ENCODE measurements around the gene ANKRD11. TPM values are rescaled to one million over a fixed set of nuclear protein-coding genes. Genes with fewer than 3 reads are reported as not detected.

ANKRD11 gene
- total RNA-seq, 1 donor from 2014 or later, result 58.1 TPM

DNA sequence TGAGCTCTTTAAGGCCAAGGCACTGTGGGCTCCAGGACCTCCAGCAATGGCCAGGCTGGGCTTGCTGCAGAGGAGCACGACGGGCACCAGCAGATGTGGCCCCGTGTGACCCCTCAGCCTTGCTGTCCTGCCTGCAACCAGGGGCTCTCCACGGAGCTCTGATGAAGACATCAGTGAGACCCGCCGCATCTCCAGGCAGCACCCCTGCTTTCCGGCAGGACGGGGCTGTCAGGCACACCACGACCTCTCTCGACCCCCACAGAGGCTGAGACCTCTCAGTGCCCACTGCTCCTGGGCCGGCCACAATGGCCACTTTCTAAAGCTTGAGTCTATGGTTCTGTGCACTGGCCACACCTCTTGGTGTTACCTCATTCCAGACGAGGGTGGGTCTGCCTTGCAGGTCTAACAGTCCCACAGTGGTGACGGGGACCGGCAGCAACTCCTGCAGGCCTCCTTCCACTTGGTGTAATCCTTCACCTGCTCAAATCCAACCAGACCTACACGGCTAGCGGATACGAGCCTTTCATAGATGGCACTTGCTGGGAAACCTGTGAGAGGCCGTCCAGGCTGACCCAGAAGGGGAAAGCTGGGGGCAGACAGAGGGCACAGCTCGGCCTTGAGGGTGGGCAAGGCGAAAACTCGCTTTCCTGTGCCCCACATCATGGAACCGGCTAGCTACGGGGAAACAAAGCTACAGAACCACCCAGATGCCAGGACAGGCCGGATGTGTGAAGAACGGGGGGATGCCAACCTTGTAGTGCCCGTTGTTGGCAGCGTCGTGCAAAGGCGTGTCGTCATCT, 202.4 kb downstream of the ANKRD11 start:
- no peak for DNase-seq (ENCODE audit: low read depth, low spot score)

DNA sequence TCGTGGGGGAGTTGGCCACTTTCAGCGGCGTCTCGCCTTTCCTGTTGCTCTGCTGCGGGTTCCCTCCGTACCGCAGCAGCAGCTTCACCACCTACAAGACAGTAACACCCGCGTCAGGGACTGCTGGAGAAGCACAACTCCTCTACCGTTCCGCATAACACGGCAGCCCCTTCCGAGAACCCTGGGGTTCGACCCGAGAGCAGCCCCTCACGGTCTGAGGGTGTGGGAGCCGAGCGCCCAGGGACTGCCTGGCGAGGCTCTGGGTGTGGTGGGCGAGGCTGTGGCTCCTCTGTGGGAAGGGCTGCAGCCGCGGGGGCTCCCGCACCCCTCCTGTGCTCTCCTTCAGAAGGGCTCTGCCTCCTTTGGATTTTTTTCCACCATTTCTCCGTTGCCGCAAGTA, 204.3 kb downstream of the ANKRD11 start:
- no peak for DNase-seq (ENCODE audit: low read depth, low spot score)

DNA sequence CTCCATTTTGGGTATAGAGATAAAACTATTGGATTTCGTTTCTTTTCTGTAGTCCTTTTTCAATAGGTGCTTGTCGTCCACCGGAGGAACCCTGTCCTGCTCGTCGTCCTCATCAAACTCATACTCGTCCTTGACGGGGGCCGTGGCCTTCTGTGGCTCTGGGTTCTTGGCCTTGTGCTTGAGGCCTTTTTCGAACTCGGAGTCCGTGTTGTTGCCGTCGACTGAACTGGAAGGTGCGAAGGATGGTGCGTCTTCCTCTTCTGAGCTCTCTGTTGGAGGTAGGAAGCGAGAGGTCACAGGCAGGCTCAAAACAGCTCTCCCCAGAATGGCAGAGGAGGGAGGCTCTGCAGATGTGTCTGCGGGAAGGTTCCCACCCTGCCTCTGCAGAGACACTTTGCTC, 205.0 kb downstream of the ANKRD11 start:
- DNase-seq (ENCODE audit: low read depth, low spot score), result no peak

DNA sequence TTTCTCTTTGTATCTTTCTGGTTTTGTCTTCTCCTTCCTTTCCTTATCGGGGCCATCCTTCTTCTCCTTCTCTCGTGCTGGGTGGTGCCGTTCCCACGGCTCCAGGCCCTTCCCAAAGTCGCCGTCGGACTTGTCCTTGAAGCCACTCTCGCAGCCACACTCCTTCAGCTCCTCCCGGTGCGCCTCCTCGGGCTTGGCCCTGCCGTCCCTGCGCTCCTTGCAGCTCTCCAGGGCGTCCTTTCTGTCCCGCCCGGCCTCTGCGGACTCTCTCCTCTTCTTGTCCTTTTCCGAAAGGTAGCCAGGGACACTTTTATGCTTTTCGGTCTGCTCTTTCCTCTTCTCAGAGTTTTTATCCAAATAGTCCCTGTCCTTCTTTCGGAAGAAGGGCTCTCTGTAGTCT, 206.9 kb downstream of the ANKRD11 start:
- DNase-seq (ENCODE audit: low read depth, low spot score), result no peak

DNA sequence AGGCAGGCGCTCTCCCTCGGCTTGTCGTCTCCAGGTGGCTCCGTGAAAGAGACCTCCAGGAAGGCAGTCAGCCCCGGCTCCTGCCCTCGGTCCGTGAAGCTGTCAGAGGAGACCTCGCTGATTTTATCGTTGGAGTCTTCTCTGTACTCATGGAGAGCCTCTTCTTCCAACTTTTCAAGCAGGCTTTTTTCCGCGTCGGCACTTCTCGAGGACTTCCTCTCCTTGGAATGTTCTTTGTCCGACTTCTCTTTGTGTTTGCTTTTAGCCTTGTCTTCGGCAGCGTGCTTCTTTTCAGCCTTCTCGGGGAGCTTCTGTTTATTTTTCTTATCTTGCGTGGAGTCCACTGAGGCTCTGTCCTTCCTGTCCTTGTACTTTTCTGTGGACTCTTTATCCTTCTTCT, 207.8 kb downstream of the ANKRD11 start:
- no peak for DNase-seq (ENCODE audit: low read depth, low spot score)

DNA sequence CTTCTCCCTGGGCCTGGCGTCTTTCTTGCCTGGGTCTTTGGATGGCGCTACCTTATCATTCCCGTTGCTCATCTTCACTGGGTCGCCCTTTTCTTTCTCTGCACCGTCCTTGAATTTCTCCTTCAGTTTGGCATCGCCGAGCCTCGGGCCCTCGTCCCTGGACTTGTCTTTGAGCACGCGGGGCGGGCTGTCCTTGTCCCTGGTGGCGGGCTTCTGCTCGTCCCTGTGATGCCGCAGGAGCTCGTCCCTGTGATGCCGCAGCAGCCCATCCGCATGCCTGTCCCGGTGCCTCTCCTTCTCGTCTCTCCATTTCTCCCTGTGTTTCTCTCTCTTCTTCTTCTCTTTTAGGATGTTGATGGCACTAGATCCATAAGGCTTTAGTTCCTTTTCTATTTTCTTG, 208.5 kb downstream of the ANKRD11 start:
- DNase-seq (ENCODE audit: low read depth, low spot score), result no peak

DNA sequence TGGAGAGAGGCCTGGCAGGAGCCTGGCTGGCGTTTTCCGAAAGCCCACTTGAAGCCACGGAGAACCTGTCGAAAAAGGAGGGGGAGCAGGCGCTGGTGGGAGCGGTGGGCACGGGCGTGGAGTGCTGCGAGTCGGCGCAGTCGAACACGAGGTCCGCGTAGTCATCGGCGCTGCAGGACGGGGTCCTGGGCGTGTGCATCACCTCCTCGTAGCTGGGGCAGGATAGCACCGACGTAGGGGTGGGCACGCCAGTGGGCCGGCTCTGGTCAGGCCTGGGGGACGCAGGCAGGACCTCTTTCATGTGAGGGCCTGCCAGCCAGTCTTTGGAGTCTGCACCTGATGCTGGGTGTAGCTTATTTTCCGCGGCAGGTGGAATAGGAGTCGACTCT, 209.2 kb downstream of the ANKRD11 start:
- DNase-seq (ENCODE audit: low read depth, low spot score), result no peak

DNA sequence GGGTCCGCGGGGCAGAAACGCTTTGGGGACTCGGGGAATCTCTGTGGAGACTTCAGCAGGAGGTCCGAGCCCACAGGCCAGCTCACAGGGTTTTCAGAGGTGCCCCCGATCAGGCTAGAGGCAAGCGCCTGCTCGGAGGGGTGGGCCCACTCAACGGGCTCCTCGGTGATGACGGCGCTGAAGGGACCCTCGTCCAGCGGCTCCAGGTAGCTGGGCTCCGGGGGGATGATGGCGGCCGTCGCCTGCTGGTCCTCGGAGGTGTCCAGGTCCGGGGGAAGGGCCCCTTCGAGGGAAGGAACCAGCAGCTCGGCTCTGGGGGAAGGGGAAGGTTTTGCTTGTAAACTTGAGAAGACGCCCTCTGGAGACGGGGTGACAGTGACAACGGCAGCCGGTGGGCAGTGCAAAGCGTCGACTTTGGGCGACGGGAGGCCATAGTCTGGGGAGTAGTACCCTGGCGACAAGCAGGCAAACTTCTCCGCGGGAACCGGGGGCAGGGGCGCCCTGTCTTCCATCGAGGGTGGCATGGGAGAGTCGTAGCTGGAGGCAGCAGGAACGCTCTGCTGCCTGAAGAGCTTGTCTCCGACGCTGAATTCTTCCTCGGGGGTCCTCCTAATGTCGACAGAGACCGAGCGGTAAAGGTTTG, 209.7 kb downstream of the ANKRD11 start:
- DNase-seq (ENCODE audit: low read depth, low spot score), result no peak

DNA sequence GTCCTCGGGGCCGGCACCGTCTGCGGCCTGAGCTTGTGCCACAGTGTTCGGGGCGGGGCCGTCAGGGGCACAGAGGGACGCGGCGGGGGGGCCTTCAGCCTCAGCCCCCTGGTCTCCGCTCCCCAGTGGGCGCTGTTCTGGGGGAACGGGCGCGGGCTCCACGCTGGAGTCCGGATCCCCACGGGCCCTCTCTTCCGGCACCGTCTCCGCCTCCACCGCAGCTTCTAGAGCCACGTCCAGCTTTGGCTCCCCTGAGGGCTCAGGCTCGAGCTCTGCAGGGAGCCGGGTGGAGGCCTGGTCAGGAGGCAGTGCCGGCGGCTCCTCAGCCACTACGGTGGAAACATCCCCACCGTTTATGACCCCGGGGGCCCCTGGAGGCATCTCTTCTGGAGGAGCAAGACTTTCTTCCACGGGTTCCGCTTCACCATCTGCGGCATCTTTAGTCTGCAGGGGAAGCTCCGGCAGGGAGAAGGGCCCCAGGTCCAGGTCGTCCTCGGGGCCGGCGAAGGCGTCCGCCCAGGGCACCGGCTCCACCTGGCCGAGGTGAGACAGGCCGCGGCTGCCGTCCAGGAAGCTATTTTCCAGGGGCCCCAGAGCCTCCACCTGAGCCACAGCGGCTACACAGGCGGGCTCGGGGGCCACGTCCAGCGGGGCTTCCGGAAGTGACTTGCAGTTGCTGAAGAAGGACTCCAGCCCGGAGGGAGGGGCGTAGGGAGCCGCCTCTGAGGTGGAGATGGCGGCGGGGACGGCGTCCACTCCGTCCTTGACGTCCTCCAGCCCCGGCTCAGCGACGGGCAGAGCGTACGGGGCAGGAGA, 210.5 kb downstream of the ANKRD11 start:
- DNase-seq (ENCODE audit: low read depth, low spot score), result no peak

DNA sequence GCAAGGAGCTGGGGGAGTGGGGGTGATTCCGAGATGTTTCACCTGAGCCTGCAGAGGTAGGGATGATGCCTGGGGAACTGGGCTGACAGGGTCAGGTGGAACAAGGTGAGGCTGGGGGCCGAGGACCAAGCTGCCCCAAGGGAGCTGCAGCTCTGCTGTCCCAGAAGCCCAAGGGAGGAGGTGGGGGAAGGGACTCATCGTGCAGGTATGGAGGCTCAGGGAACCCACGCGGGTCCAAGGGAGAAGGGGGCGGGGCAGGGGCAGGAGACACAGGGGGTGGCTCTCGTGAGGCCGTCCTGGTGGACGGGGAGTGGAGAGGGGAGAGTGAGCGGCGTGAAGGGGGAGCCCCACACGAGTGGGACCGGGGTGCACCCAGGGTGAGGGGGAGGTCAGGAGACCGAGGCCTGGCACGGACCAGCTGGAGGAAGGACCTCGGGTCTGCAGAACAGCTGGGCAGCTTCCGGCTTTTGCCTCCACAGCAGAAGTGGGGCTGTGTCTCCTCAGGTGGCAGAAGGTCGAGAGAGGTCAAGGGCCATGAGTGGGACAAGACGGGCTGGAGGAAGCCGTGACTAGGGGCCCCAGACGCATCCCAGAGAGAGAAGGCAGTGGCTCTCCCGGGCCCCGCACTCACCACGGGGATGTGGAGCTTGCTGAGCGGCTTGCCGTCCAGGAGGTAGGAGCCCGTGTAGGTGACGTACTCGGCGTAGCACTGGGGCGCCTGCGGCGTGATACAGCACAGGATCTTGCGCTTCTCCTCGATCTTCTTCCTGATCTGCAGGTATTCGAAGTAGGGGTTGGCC, 211.7 kb downstream of the ANKRD11 start:
- DNase-seq (ENCODE audit: low read depth, low spot score), result no peak

DNA sequence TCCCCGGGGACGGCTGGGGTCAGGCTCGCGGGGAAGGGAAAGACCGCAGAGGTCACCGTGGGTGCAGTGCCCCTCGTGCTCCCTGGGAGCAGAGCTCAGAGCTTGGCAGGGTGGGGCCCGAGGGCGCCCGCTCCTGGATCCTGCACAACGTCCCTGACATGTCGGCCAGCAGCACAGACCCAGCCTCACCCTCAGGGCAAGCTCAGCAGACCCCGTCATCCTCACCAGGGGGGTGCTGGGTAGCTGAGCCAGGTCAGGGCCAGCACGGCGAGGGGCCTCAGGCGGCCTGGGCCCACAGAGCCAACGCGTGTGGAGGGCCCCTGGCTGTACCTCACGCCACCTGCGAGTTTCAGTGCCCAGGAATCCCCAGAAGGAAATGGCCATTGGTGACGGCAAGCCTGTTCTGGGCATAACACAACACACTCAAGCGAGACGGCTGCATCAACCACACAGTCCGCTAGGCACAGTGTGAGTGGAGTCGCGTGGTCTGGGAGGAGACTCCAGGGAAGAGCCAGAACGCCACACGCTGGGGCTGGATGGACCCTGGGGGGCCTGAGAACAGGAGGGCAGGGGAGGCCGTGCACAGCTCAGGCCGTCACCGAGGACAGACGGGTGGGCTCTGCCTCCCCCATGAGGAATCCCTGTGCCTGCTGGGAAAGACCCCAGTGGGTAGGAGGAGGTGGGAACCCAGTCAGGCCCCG, 212.6 kb downstream of the ANKRD11 start:
- DNase-seq (ENCODE audit: low read depth, low spot score), result no peak

DNA sequence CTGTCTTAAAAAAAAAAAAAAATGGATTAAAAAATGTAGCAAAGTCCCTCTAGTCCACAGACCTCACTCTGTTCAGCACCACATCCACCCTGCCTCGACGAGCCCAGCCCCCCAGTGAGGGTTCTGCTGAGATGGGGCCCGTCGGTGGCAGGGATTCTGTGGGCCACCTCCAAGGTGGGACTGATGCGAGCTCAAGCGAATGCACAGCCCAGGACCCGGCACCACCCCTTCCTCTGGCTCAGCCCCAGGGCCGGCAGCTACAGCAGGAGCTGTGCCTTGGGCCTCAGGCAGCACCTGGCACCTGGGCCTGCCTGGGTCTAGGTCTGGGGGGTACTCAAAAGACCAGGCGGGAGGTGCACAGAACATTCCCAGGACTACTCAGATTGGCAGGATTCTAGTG, 213.3 kb downstream of the ANKRD11 start:
- DNase-seq (ENCODE audit: low read depth, low spot score), result no peak

DNA sequence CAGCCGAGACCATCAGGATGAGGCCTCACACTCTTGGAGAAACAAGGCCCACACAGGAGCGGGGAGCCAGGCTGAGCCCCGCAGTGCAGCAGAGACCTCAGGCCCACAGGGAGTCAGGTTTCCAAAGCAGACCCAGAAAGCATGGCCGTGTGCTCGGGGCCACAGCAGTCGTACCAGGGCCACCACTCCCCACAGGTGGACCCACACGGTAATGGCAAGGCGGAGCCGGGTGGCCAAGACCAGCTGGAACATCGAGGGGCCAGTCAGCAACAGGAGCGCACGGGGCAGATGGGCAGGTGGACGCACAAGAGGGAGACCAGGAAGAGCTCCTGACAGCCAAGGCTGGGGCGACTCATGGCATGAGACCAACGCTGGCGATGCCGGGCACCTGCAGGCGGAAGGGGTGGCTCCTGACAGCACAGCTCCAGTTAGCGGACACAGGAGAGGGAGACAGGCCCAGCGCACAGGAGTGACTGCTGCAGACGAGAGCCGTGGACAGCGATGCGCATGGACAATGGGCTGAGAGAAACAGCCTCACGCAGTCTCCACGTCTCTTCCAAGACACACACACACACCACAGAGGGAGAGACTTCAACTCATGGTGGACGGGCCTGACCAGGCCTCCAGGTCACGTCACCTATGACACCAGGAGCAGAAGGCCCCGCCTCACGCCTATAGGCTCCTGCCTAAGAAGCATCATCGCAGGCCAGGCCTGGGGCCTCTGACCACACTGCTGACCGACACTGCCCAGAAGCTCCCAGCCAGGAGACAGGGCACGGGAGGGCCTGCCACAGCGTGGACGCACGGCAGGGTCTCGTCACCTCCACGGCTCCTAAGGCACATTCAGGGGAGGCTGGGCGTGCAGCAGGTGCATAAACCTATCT, 214.3 kb downstream of the ANKRD11 start:
- no peak for DNase-seq (ENCODE audit: low read depth, low spot score)

DNA sequence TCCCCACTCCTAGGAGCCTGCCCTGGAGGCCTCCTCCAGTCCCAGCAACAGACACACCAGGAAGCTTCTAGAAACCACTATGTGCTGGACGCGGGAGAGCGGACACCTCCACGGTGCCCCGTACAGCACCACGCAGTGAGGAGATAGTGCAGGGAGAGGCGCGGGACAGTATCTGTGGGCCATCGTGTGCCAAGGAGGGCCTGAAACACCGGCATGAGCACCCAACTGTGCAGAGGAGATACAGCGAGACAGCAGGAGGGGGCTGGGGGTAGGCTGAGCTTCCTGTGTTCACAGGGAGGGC, 215.1 kb downstream of the ANKRD11 start:
- no peak for DNase-seq (ENCODE audit: low read depth, low spot score)

DNA sequence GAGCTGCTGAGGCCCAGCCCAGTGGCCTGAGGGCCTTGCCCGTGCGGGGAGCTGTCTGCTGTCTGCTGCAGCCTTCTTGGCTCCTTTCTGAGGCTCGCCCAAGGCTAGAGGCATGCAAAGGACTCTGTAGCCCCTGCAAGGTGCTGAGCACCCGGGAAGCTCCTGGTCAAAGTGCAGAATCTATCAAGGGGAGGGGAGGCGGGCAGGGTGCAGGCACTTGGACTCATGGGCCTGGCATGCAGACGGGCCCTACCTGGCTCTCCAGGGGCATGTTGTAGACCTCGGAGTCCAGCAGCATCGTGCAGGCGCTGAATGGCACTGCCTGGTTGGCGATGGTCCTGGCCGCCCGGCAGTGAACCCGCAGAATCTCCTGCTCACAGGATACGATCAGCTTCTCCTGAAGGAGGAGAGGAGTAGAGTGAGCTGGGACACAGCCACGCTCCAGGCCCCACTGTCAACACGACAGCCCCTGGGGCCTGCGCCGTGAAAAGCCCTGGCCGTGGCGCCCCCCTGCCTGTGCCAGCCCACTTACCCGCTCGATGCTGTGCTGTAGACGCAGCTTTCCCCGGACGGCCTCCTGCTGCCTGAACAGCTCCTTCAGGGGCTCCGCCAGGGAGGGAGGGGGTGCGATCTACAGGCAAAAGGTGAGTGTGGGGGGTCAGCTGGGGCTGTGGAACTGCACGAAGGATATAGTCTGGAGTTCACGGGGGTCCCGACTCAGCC, 215.6 kb downstream of the ANKRD11 start:
- DNase-seq (ENCODE audit: low read depth, low spot score), result no peak

DNA sequence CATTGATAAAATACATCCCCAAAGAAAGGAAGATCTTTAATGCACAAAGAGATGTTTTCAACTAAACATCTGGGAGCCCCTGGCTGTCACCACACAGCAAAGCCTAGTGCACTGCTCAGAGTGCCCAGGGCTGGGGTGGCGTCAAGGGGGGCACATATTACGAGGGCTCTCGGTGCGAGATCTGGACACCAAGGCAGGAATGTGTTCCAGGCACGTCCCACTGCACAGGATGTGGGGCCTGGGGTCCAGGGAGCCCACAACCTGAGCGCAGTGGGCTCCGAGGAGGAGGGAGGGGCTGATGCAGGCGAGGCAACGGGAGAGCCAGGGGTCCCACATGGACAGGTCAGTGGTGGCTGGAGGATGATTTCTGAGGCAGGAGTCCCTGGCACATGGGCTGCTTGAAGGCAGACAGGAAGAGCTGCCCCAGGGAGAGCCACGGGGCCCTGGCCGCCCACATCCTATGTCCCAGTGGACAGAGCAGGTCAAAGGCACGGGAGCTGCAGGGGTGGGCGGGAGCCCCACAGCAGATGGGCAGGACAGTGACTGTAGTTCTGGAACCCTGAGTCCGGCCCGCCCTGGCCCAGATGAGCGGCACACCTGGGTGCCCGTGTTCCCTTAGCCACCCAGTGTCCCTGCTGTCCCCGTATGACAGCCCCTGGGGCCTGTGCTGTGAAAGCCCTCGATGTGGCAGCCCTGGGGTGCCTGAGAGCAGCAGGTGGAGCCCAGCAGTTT, 216.5 kb downstream of the ANKRD11 start:
- DNase-seq (ENCODE audit: low read depth, low spot score), result no peak

DNA sequence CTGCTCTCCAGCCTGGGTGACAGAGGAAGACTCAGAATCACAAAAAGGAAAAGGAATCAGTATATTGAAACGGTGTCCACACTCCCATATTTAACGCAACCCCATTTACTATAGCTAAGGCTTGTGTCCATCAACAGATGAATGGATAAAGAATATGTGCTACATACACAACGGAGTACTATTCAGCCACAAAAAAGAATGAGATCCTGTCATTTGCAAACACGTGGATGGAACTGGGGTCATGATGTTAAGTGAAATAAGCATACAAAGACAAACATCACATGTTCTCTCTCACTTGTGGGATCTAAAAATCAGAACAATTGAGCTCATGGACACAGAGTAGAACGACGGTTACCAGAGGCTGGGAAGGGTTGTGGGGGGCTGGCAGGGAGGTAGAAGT, 217.7 kb downstream of the ANKRD11 start:
- no peak for DNase-seq (ENCODE audit: low read depth, low spot score)

DNA sequence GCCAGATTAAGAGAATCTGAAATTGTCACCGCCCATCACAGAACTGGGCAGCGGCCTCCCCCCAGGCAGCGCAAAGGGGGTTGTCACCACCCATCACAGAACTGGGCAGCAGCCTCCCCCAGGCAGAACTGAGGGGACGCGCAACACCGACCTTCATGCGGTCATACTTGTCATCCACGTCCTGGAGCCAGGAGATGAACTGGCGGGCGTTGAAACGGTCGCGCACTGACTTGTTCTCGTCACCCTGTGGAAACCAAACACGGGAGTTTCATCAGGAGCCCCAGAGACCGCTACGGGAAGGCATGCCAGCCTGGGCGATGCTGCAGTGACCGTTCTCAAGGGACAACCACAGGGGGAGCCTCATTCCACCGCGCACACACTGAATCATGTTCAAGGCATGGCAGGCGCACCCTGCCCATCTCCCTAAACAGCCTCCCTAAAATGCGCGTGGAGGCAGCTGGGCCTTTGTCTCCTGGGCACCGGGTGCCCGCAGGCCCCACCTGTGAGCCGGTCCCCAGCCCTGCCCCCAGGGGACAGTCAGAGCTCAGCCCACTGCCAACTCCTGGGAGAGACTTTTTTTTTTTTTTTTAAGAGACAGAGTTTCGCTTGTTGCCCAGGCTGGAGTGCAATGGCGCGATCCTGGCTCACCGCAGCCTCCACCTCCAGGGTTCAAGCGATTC, 219.6 kb downstream of the ANKRD11 start:
- no peak for DNase-seq (ENCODE audit: low read depth, low spot score)
